ENCODE measurements around the gene TLDC2. TPM values are rescaled to one million over a fixed set of nuclear protein-coding genes. Genes with fewer than 3 reads are reported as not detected.
"Not testable (repeated sequence)": the region's sequence is repeated elsewhere in the genome, so short reads cannot be mapped to it uniquely, and the experiment has no call there.

The TLDC2 gene
- total RNA-seq, 2 donors from 2014 or later, result 1.6 TPM; not detected in 1

DNA sequence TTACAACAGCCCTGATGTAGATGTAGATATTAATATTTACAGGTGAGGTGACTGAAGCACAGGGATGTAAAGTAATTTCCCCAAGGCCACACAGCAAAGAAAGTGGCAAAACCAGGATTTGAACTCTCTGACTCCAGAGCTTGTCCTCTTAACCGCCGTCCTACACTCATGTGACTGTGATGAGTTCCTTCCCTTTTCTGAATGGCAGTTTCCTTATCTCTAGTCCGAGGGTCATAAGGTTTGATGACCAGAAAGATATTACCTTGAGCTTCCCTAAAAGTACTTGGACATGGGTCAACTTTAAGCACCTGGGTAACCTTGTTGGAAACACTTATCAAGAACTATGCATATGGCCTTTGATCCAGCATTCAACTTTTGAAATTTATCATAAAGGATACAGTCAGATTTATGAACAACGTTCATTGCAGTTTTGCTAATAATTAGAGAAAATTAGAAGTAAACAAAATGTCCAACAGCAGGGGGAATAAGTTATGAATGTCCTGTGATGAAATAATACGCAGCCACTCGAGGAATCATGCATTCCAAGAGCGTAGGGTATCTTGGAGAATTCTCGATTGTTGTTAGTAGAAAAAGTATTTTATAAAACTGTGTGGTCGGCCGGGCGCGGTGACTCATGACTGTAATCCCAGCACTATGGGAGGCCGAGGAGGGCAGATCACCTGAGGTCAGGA lies 2.3 kb upstream of the TLDC2 start:
- Histone ChIP-seq H3K36me3 (no peaks in the 10 kb centered on the region), H3K27me3 (replicated peaks; ENCODE audit: insufficient read depth) (no peaks in the 10 kb centered on the region), H3K9me3 (no peaks in the 10 kb centered on the region), H3K4me1 (ENCODE audit: control insufficient read depth in 1 of 2, low read depth in 2 of 2) (no peaks in the 10 kb centered on the region), H3K4me3 (no peak overlapping the region), H3K27ac (no peak overlapping the region)
- DNase-seq (ENCODE audit: low spot score) (no peak), ATAC-seq (ENCODE audit: insufficient number of reproducible peaks, low FRiP score, low read depth) (no peak)
- TF ChIP-seq, protein P1, sequence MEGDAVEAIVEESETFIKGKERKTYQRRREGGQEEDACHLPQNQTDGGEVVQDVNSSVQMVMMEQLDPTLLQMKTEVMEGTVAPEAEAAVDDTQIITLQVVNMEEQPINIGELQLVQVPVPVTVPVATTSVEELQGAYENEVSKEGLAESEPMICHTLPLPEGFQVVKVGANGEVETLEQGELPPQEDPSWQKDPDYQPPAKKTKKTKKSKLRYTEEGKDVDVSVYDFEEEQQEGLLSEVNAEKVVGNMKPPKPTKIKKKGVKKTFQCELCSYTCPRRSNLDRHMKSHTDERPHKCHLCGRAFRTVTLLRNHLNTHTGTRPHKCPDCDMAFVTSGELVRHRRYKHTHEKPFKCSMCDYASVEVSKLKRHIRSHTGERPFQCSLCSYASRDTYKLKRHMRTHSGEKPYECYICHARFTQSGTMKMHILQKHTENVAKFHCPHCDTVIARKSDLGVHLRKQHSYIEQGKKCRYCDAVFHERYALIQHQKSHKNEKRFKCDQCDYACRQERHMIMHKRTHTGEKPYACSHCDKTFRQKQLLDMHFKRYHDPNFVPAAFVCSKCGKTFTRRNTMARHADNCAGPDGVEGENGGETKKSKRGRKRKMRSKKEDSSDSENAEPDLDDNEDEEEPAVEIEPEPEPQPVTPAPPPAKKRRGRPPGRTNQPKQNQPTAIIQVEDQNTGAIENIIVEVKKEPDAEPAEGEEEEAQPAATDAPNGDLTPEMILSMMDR (IDR thresholded peaks at IDR 0.05), result no peak

DNA sequence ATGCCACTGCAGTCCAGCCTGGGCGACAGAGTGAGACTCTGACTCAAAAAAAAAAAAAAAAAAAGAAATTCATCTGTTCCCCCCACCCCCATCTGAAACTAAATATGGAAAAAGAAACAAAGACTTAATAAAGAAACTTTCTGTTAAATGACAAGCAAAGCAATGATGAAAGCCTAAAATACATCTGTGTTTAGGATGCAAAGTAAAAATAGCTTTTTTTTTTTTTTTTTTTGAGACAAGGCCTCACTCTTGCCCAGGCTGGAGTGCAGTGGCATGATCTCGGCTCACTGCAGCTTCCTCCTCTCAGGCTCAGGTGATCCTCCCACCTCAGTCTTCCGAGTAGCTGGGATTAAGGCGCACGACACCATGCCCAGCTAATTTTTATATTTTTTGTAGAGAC lies 845 bp upstream of the TLDC2 start:
- H3K36me3 ChIP-seq; H3K27me3 ChIP-seq (replicated peaks; ENCODE audit: insufficient read depth); H3K4me3 ChIP-seq; H3K4me1 ChIP-seq (ENCODE audit: control insufficient read depth in 1 of 2, low read depth in 2 of 2); ATAC-seq (ENCODE audit: insufficient number of reproducible peaks, low FRiP score, low read depth); DNase-seq (ENCODE audit: low spot score); H3K9me3 ChIP-seq: not testable (repeated sequence)
- H3K27ac ChIP-seq, result peak overlapping the region; percentile 53

DNA sequence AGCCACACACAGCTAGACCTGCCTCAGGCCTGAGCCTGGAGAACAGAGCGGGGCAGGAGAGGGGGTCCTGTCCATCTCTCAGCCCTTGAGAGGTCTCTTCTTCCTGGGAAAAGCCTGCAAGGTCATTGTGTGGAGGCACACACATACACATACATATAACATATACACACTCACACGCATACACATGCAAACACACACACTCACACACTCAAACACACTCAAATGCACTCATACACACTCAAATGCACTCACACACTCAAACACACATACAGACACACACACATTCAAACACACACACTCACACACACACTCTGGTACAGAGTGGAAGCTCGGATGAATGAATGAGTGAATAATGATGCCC lies 515 bp downstream of the TLDC2 start:
- no peak for DNase-seq (ENCODE audit: low spot score)
- TF ChIP-seq, protein P1 (IDR thresholded peaks at IDR 0.05), result no peak
- no peaks in the 10 kb centered on the region for H3K27me3 ChIP-seq (replicated peaks; ENCODE audit: insufficient read depth)
- no peak overlapping the region for H3K4me3 ChIP-seq
- H3K36me3 ChIP-seq, result no peaks in the 10 kb centered on the region
- H3K27ac ChIP-seq, result no peak overlapping the region
- no peaks in the 10 kb centered on the region for H3K9me3 ChIP-seq
- ATAC-seq (ENCODE audit: insufficient number of reproducible peaks, low FRiP score, low read depth), result no peak
- no peaks in the 10 kb centered on the region for H3K4me1 ChIP-seq (ENCODE audit: control insufficient read depth in 1 of 2, low read depth in 2 of 2)

DNA sequence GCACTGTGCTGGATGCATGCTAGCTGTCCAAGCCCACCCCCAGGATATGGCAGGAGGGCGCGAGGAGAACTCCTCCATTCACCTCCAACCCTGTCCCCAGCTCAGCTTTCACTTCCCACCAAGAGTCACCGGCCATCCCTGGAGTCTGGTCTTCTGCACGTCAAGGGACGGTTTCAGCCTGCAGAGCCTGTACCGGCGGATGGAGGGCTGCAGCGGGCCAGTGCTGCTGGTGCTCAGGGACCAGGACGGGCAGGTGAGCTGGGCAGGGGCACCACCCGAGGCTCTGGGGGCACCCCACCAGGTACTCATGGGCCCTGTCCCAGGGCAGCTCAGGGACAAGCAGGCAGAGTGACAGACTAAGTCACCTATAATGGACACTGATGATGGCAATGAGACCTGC lies 3.0 kb downstream of the TLDC2 start:
- TF ChIP-seq, protein P1 (IDR thresholded peaks at IDR 0.05), result no peak
- Histone ChIP-seq H3K27me3 (replicated peaks; ENCODE audit: insufficient read depth) (no peaks in the 10 kb centered on the region), H3K27ac (no peak overlapping the region), H3K4me3 (no peak overlapping the region), H3K4me1 (ENCODE audit: control insufficient read depth in 1 of 2, low read depth in 2 of 2) (no peaks in the 10 kb centered on the region), H3K9me3 (no peaks in the 10 kb centered on the region), H3K36me3 (no peaks in the 10 kb centered on the region)
- no peak for DNase-seq (ENCODE audit: low spot score)
- no peak for ATAC-seq (ENCODE audit: insufficient number of reproducible peaks, low FRiP score, low read depth)

DNA sequence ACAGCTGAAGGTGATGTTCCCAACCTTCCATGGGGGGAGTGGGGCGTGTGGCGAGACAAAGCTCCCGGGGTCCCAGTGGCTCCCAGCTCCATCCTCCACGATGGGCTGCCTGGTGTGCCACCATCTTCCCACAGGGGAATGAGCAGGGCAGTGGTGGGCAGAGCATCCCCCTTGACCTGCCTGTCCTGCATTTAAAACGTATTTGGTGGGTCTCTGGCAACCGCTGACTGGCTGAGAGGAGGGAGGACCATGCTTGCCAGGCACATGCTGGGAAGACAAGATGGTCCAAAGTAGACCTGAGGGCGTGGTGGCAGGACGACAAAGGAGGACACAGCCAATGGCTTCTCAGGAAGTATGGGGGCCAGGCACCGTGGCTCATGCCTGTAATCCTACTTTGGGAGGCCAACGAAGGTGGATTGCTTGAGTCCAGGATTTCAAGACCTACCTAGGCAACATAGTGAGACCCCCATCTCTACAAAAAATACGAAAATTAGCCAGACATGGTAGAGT lies 4.9 kb downstream of the TLDC2 start:
- Histone ChIP-seq H3K4me3 (no peak overlapping the region), H3K27ac (no peak overlapping the region), H3K9me3 (no peaks in the 10 kb centered on the region), H3K4me1 (ENCODE audit: control insufficient read depth in 1 of 2, low read depth in 2 of 2) (no peaks in the 10 kb centered on the region), H3K36me3 (no peaks in the 10 kb centered on the region), H3K27me3 (replicated peaks; ENCODE audit: insufficient read depth) (no peaks in the 10 kb centered on the region)
- ATAC-seq (ENCODE audit: insufficient number of reproducible peaks, low FRiP score, low read depth) (no peak), DNase-seq (ENCODE audit: low spot score) (no peak)
- TF ChIP-seq, protein P1 (IDR thresholded peaks at IDR 0.05), result no peak

DNA sequence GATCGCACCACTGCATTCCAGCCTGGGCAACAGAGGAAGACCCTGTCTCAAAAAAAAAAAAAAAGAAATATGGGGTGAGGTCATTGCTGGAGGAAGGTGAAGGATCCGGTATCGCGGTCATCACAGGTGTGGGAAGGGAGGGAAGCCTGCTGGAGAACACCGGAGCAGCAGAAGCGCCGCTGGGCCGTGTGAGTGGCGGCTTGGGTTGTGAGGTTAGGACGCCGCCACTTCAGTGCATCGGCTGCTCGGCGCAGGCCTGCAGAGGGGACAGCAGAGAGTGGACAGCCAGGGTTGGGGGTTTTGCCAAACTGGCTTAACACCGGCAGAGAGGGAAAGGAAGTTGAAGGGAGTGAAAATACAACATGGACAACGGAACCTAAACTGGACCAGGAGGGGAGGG lies 5.4 kb downstream of the TLDC2 start:
- TF ChIP-seq, protein P1 (IDR thresholded peaks at IDR 0.05), result no peak
- H3K4me3 ChIP-seq, result no peak overlapping the region
- DNase-seq (ENCODE audit: low spot score), result no peak
- no peaks in the 10 kb centered on the region for H3K36me3 ChIP-seq
- no peak for ATAC-seq (ENCODE audit: insufficient number of reproducible peaks, low FRiP score, low read depth)
- no peaks in the 10 kb centered on the region for H3K27me3 ChIP-seq (replicated peaks; ENCODE audit: insufficient read depth)
- no peaks in the 10 kb centered on the region for H3K4me1 ChIP-seq (ENCODE audit: control insufficient read depth in 1 of 2, low read depth in 2 of 2)
- H3K9me3 ChIP-seq, result no peaks in the 10 kb centered on the region
- H3K27ac ChIP-seq, result no peak overlapping the region

Measured in thoracic aorta (tissue), 2 donors.